Endodermal cell (in vitro differentiated cells): ENCODE measurements around the gene AIG1. TPM values are rescaled to one million over a fixed set of nuclear protein-coding genes. Genes with fewer than 3 reads are reported as not detected.
"Not testable (repeated sequence)": the region's sequence is repeated elsewhere in the genome, so short reads cannot be mapped to it uniquely, and the experiment has no call there.

Experiments used
- DNase-seq: peaks from one replicate; pipeline ENCODE4 v3.0.0-alpha.2; 2017
- H3K27ac ChIP-seq: 2 replicates; pipeline ENCODE4 v1.5.1; 2013; ENCODE audit warnings: mild to moderate bottlenecking, low read depth, low read length, moderate library complexity
- H3K27me3 ChIP-seq: 2 replicates; pipeline ENCODE4 v1.6.1; 2013; ENCODE audit warnings: mild to moderate bottlenecking, low read length, moderate library complexity; ENCODE audit not compliant: insufficient read depth, control insufficient read depth, poor library complexity, severe bottlenecking
- H3K36me3 ChIP-seq: 2 replicates; pipeline ENCODE4 v1.7.0; 2013; ENCODE audit warnings: mild to moderate bottlenecking, low read length, moderate library complexity; ENCODE audit not compliant: control insufficient read depth, insufficient read depth
- H3K4me1 ChIP-seq: one replicate; pipeline ENCODE4 v1.7.0; 2013; ENCODE audit warnings: low read length; ENCODE audit not compliant: control insufficient read depth, insufficient read depth
- H3K4me3 ChIP-seq: 2 replicates; pipeline ENCODE4 v1.5.1; 2013; ENCODE audit warnings: mild to moderate bottlenecking, low read length, moderate library complexity
- H3K9ac ChIP-seq: 2 replicates; pipeline ENCODE4 v1.6.1; 2013; ENCODE audit warnings: mild to moderate bottlenecking, low read length, moderate library complexity; ENCODE audit not compliant: poor library complexity, severe bottlenecking; ENCODE audit errors: extremely low read depth
- H3K9me3 ChIP-seq: 2 replicates; pipeline ENCODE4 v1.6.1; 2013; ENCODE audit warnings: mild to moderate bottlenecking, low read length, moderate library complexity; ENCODE audit not compliant: control insufficient read depth
- H3K27ac Mint-ChIP-seq: 2 replicates; pipeline ENCODE4 v1.8.0; 2020; ENCODE audit warnings: mixed read lengths
- H3K27me3 Mint-ChIP-seq: 2 replicates; pipeline ENCODE4 v1.8.0; 2021; ENCODE audit warnings: mild to moderate bottlenecking, mixed read lengths; ENCODE audit not compliant: insufficient read depth
- H3K36me3 Mint-ChIP-seq: 2 replicates; pipeline ENCODE4 v1.8.0; 2020; ENCODE audit warnings: low read depth, mixed read lengths
- H3K4me1 Mint-ChIP-seq: 2 replicates; pipeline ENCODE4 v1.8.0; 2020; ENCODE audit warnings: mixed read lengths
- H3K4me3 Mint-ChIP-seq: 2 replicates; pipeline ENCODE4 v1.8.0; 2020; ENCODE audit warnings: mild to moderate bottlenecking, moderate library complexity, mixed read lengths
- H3K9me3 Mint-ChIP-seq: 2 replicates; pipeline ENCODE4 v1.8.0; 2020; ENCODE audit warnings: mild to moderate bottlenecking, mixed read lengths
- WGBS, 2 experiments: methylation state at CpG; one replicate each; pipeline versions ENCODE4 v1.1.5 to v1.1.7; 2013; ENCODE audit warnings: missing lambda C conversion rate in 2 of 2, mixed read lengths in 1 of 2; ENCODE audit not compliant: insufficient coverage in 1 of 2, insufficient read length in 1 of 2; 5-methylcytosine and 5-hydroxymethylcytosine counted together
- total RNA-seq, 2 donors: library from RNA; stranded (reverse); fragmentation: NEBNext Ultra II Directional in 1 of 2; extraction: Animal tissue kit (Norgen Biotek cat#: 25700) in 1 of 2; gene quantifications; 2 replicates in 1 of 2; 3 replicates in 1 of 2; pipeline ENCODE4 v1.2.1, GENCODE V29; 2021
- TF ChIP-seq, protein P1 (sequence below): fragments of 200-600 bp; sonication (generic); conservative IDR thresholded peaks from 2 replicates; pipeline ENCODE4 v1.5.0; 2021; ENCODE audit warnings: antibody characterized with exemption, mild to moderate bottlenecking

AIG1 gene
- total RNA-seq, 2 donors from 2014 or later, result 23.0 to 25.2 TPM

DNA sequence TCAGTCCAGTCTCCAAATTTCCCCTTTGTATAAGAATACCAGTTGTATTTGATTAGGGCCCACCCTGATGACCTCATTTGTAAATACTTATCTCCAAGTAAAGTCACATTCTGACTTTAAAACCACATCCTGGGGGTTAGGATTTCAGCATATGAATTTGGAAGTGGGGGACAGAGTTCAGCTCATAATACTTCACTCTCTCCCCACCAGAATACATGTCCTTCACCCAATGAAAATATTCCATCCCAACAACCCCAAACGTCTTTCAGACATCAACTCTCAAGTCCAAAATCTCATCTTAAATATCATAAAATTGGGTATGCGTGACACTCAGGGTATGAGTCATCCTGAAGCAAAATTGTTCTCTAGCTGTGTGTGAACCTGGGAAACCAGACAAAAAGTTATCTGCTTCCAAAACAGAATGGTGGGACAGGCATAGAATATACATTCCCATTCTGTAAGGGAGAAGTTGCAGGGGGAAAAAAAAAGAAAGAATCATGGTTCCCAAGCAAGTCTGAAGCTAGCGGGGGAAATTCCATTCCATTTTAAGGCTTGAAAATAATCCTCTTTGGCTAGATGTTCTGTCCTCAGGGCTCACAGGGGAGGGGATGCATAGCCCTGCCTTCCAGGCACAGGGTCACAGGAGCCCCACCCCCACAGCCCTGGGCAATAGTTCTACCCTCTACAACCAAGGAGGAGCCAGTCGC lies 275.9 kb downstream of the AIG1 start:
- Mint-ChIP-seq H3K27me3 (no peaks in the 10 kb centered on the region), H3K4me1 (no peaks in the 10 kb centered on the region), H3K4me3 (no peak overlapping the region), H3K9me3 (no peaks in the 10 kb centered on the region), H3K36me3 (peaks cover 2% of the 10 kb centered on the region), H3K27ac (no peak overlapping the region)
- no peaks in the 10 kb centered on the region for H3K9me3 ChIP-seq
- no peaks in the 10 kb centered on the region for H3K4me1 ChIP-seq
- H3K9ac ChIP-seq, result no peak overlapping the region
- WGBS, 2 experiments, result 83 to 86% methylated on average over 2 to 4 of the region's 4 CpGs
- H3K36me3 ChIP-seq, result no peaks in the 10 kb centered on the region
- DNase-seq, result no peak
- H3K27ac ChIP-seq, result no peak overlapping the region
- H3K27me3 ChIP-seq, result no peaks in the 10 kb centered on the region
- TF ChIP-seq, protein P1, sequence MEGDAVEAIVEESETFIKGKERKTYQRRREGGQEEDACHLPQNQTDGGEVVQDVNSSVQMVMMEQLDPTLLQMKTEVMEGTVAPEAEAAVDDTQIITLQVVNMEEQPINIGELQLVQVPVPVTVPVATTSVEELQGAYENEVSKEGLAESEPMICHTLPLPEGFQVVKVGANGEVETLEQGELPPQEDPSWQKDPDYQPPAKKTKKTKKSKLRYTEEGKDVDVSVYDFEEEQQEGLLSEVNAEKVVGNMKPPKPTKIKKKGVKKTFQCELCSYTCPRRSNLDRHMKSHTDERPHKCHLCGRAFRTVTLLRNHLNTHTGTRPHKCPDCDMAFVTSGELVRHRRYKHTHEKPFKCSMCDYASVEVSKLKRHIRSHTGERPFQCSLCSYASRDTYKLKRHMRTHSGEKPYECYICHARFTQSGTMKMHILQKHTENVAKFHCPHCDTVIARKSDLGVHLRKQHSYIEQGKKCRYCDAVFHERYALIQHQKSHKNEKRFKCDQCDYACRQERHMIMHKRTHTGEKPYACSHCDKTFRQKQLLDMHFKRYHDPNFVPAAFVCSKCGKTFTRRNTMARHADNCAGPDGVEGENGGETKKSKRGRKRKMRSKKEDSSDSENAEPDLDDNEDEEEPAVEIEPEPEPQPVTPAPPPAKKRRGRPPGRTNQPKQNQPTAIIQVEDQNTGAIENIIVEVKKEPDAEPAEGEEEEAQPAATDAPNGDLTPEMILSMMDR, result no peak
- H3K4me3 ChIP-seq, result no peak overlapping the region

DNA sequence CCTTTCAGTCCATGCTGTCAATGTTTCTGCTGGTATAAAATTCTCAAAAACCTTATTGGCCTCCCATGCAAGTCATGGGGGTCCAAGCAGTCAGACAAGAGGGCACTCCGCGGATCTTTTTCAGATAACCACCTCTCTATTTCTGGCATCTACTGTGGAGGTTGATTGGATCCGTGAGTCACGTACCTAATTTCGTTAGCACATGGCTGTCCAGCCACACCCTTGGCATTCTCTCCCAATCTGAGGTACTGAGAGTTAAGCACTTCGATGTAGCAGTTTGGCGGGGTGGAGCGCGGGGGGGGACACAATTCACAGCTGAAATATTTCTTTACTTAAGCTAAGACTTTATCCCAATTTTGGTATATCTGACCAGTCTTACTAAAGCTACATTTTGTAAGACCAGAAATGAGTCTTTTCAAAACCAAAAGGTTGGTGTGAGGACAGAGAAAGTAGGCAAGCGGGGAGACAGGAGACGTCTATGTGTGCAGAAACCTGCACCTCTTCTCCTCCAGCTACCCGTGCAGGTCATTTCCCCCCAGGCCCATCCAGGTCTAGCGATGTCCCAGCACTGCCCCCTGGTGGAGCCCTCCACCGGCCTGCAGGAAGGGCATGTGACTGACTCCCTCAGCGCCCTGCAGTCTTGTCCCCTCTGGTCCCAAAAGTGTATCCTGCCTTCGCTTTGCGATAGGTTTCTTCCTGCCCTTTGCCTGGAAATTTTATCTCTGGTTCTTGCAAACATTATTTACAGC lies 276.7 kb downstream of the AIG1 start:
- TF ChIP-seq, protein P1, result peak; percentile 88
- Mint-ChIP-seq H3K27ac (no peak overlapping the region), H3K4me1 (no peaks in the 10 kb centered on the region), H3K4me3 (no peak overlapping the region), H3K9me3 (no peaks in the 10 kb centered on the region), H3K27me3 (no peaks in the 10 kb centered on the region), H3K36me3 (peaks cover 2% of the 10 kb centered on the region)
- H3K4me1 ChIP-seq, result no peaks in the 10 kb centered on the region
- H3K27ac ChIP-seq, result no peak overlapping the region
- 75 to 85% methylated on average over 10 to 17 of the region's 17 CpGs for WGBS, 2 experiments
- H3K36me3 ChIP-seq, result no peaks in the 10 kb centered on the region
- H3K9ac ChIP-seq, result no peak overlapping the region
- peak; percentile 97 for DNase-seq
- no peaks in the 10 kb centered on the region for H3K9me3 ChIP-seq
- no peaks in the 10 kb centered on the region for H3K27me3 ChIP-seq
- H3K4me3 ChIP-seq, result no peak overlapping the region

DNA sequence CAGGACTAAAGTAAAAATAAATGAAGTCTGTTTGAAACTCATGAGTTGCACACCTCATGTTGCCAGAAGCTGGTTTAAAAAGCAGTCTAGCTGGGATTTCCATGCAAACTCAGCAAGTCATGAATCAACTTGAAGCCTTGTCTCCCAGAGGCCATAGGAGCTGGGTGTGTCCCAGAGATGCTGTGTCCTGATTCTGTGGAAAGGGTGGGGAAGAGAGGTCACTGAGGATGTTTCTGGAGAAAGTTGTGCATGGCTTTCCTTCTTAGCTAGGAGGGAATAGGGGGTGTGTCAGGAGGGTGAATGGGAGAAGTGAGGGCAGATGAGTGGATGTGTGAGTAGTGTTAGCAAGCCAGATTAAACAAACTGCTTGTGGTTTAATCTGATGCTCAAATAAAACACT lies 278.5 kb downstream of the AIG1 start:
- no peaks in the 10 kb centered on the region for H3K4me1 Mint-ChIP-seq
- TF ChIP-seq, protein P1, result no peak
- Histone ChIP-seq H3K36me3 (no peaks in the 10 kb centered on the region), H3K9me3 (no peaks in the 10 kb centered on the region), H3K27ac (no peak overlapping the region), H3K4me1 (no peaks in the 10 kb centered on the region), H3K4me3 (no peak overlapping the region), H3K9ac (no peak overlapping the region), H3K27me3 (no peaks in the 10 kb centered on the region)
- no peaks in the 10 kb centered on the region for H3K27me3 Mint-ChIP-seq
- H3K9me3 Mint-ChIP-seq, result no peaks in the 10 kb centered on the region
- DNase-seq, result no peak
- peaks cover 2% of the 10 kb centered on the region for H3K36me3 Mint-ChIP-seq
- H3K27ac Mint-ChIP-seq, result no peak overlapping the region
- H3K4me3 Mint-ChIP-seq, result no peak overlapping the region

DNA sequence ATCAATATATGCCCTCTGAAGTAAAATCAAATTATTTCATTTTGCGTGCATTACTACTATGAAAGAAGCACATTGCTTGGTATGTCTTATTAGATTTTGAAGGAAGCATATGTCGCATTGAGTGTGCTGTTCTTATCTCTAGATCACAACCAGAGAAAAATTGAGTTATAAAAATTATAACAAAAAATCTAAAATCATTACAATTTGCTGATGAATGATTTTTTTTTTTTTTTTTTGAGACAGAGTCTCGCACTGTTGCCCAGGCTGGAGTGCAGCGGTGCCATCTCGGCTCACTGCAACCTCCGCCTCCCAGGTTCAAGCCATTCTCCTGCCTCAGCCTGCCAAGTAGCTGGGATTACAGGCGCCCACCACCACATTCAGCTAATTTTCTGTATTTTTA lies 284.8 kb downstream of the AIG1 start:
- not testable (repeated sequence) for H3K27ac Mint-ChIP-seq, H3K27me3 ChIP-seq, H3K9me3 Mint-ChIP-seq, H3K36me3 Mint-ChIP-seq, H3K27ac ChIP-seq, H3K4me3 Mint-ChIP-seq, H3K4me1 ChIP-seq, H3K9me3 ChIP-seq, H3K4me1 Mint-ChIP-seq, H3K4me3 ChIP-seq, H3K27me3 Mint-ChIP-seq, DNase-seq, H3K36me3 ChIP-seq, H3K9ac ChIP-seq
- 80 to 88% methylated on average over 2 to 7 of the region's 7 CpGs for WGBS, 2 experiments
